ENCODE data around the gene CACNG4.

DNA sequence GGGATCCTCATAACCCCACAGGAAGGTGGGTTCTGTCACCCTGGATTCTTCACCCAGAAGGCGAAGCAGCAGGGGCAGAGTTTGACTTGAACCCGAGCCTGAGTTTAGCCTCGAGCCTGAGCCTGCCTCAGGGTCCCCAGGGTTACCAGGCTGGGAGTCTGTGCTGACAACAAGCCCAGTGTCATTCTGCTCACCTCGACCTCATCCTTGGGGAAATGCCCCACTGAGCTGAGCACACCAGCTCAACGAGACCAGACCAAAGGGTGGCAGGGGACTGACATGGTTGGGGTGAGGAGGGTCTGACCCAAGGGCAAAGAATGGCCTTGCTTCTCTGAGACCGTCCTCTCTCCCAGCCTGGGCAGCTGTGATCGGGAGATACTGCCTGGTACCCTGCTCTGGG lies 20.2 kb downstream of the CACNG4 start:
- TF ChIP-seq, protein P1, sequence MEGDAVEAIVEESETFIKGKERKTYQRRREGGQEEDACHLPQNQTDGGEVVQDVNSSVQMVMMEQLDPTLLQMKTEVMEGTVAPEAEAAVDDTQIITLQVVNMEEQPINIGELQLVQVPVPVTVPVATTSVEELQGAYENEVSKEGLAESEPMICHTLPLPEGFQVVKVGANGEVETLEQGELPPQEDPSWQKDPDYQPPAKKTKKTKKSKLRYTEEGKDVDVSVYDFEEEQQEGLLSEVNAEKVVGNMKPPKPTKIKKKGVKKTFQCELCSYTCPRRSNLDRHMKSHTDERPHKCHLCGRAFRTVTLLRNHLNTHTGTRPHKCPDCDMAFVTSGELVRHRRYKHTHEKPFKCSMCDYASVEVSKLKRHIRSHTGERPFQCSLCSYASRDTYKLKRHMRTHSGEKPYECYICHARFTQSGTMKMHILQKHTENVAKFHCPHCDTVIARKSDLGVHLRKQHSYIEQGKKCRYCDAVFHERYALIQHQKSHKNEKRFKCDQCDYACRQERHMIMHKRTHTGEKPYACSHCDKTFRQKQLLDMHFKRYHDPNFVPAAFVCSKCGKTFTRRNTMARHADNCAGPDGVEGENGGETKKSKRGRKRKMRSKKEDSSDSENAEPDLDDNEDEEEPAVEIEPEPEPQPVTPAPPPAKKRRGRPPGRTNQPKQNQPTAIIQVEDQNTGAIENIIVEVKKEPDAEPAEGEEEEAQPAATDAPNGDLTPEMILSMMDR (IDR thresholded peaks at IDR 0.05) = no peak
- no peak for TF ChIP-seq POLR2A (IDR thresholded peaks at IDR 0.05)
